Fibroblast of villous mesenchyme (primary cell): ENCODE measurements around the gene UBE2L3. TPM values are rescaled to one million over a fixed set of nuclear protein-coding genes. Genes with fewer than 3 reads are reported as not detected.

ENCODE experiments used
- DNase-seq: peaks from one replicate; pipeline ENCODE4 v3.0.0-alpha.2; 2010; ENCODE audit warnings: low read depth
- H3K4me3 ChIP-seq: 2 replicates; pipeline ENCODE4 v1.5.1; 2011; ENCODE audit warnings: low read depth, mild to moderate bottlenecking, low read length
- small RNA-seq: library from RNA; depleted of rRNA; stranded (forward); fragments of <200 nt; gene quantifications from one replicate; pipeline ENCODE3, GENCODE V24; 2012
- total RNA-seq: library from RNA; depleted of rRNA; stranded (reverse); fragments of >200 nt; gene quantifications from 2 replicates; pipeline ENCODE4 v1.2.3, GENCODE V29; 2012
- TF ChIP-seq, protein P1 (sequence below): IDR thresholded peaks from 2 replicates; pipeline ENCODE4 v1.5.1; 2012; ENCODE audit warnings: low read depth, mild to moderate bottlenecking, low read length; ENCODE audit not compliant: insufficient read depth

The UBE2L3 gene
- total RNA-seq, 1 donor = 56.1 TPM

DNA sequence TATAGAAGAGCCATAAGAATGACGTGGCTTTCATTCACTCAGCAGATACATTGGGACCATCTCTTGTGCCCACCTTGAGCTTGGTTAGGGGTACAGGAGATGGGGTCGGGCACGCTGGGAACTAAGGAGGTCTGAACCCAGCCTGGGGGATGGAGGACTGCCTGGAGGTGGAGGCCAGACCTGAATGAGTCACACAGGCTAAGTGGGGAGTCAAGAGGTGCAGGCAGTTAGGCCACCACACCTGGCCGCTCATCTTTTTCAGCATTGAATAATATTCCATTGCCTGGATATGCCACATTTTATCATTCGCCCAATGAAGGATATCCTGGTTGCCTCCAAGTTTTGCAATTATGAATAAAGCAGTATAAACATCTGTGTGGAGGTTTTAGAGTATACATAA lies 94.5 kb downstream of the UBE2L3 start:
- no peak for DNase-seq
- TF ChIP-seq, protein P1, sequence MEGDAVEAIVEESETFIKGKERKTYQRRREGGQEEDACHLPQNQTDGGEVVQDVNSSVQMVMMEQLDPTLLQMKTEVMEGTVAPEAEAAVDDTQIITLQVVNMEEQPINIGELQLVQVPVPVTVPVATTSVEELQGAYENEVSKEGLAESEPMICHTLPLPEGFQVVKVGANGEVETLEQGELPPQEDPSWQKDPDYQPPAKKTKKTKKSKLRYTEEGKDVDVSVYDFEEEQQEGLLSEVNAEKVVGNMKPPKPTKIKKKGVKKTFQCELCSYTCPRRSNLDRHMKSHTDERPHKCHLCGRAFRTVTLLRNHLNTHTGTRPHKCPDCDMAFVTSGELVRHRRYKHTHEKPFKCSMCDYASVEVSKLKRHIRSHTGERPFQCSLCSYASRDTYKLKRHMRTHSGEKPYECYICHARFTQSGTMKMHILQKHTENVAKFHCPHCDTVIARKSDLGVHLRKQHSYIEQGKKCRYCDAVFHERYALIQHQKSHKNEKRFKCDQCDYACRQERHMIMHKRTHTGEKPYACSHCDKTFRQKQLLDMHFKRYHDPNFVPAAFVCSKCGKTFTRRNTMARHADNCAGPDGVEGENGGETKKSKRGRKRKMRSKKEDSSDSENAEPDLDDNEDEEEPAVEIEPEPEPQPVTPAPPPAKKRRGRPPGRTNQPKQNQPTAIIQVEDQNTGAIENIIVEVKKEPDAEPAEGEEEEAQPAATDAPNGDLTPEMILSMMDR = no peak
- H3K4me3 ChIP-seq = no peak overlapping the region

DNA sequence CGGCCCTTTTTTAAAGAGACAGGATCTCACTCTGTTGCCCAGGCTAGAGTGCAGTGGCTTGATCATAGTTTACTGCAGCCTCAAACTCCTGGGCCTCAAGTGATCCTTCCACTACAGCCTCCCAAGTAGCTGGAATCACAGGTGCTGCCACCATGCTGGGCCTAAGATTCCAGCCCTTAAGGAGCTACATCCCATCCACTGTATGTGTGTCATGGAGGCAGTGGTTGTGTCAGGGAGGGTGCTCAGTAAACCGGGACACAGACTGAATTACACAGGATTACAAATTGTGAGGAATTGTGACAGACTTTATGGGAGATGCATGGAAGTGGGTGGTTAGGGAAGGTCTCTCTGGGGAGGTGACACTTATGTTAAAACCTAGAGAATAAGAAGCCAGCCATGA lies 96.2 kb downstream of the UBE2L3 start:
- H3K4me3 ChIP-seq = no peak overlapping the region
- TF ChIP-seq, protein P1 = no peak
- DNase-seq = no peak

DNA sequence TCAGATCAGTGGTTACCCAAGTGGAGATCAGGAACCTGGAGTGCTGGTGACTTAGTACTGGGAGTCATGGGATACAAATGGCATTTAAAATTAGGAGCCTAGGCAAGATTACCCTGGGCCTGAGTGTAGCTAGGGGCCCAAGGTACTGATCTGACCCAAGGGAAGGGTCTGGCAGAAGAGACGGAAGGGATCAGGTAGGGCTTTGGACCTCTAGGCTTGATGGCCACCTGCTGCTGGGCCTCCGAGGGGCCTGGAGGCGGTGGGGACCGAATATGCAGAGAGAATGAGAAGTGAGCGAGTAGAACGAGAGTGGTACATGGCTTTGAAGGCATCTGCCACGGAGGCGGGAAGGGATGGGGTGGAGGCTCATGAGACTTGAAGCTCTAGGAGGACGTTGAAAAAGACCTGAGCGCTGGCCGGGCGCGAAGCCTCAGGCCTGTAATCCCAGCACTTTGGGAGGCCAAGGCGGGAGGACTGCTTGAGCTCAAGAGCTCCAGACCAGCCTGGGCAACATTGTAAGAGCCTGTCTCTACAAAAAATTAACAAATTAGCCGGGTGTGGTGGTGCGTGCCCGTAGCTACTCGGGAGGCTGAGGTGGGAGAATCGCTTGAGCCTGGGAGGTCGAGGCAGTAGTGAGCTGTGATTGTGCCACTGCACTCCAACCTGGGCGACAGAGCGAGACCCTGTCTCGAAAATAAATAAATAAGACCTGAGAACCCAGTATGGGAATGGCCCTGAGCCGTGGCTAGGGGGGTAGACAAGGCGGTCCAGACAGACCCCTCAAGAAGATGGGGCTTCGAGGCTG lies 97.7 kb downstream of the UBE2L3 start:
- H3K4me3 ChIP-seq = peak overlapping the region; percentile 71
- no peak for DNase-seq
- TF ChIP-seq, protein P1 = no peak

- H3K4me3 ChIP-seq = peak overlapping the region; percentile 71
- TF ChIP-seq, protein P1 = no peak
- DNase-seq = no peak
These were observed 99.3 kb downstream of the UBE2L3 start for GRCh38 chr22:21666786-21667185.

DNA sequence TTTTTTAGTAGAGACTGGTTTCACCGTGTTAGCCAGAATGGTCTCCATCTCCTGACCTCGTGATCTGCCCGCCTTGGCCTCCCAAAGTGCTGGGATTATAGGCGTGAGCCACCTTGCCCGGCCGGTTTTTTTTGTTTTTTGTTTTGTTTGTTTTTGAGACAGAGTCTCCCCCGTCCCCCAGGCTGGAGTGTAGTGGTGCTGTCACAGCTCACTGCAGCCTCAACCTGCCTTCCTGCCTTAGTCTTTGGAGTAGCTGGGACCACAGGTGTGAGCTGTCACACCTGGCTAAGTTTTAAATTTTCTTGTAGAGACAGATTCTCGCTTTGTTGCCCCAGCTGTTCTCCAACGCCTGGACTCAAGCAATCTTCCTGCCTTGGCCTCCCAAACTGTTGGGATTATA lies 101.5 kb downstream of the UBE2L3 start:
- no peak for DNase-seq
- TF ChIP-seq, protein P1 = no peak
- no peak overlapping the region for H3K4me3 ChIP-seq

- no peak for DNase-seq
- TF ChIP-seq, protein P1 = no peak
- no peak overlapping the region for H3K4me3 ChIP-seq
These were observed 104.7 kb downstream of the UBE2L3 start for GRCh38 chr22:21672107-21672629.

Small RNAs within 50 kb of the gene (small RNA-seq; reads per million reads assigned to genes)
- 8.3 reads per million, percentile 88 among the genes with 10 or more reads in this experiment for gene MIR301B
- gene RF00492 = not detected
- not detected for gene RN7SKP221

Other genes with a start within 250 kb of the UBE2L3 start
- under 0.01 and 0.32 TPM in 2 replicates for gene RIMBP3B, start 184.0 kb upstream of the UBE2L3 start, total RNA-seq
- 2.9 and 3.0 TPM in 2 replicates for gene HIC2, start 150.3 kb upstream of the UBE2L3 start, total RNA-seq
- 0.97 and 1.7 TPM in 2 replicates for gene TMEM191C, start 100.3 kb upstream of the UBE2L3 start, total RNA-seq
- 0.43 and 0.64 TPM in 2 replicates for gene RIMBP3C, start 16.3 kb upstream of the UBE2L3 start, total RNA-seq
- 19.0 and 27.1 TPM in 2 replicates for gene YDJC, start 62.3 kb downstream of the UBE2L3 start, total RNA-seq
- 0.32 and 0.43 TPM in 2 replicates for gene CCDC116, start 65.0 kb downstream of the UBE2L3 start, total RNA-seq
- gene SDF2L1, start 74.6 kb downstream of the UBE2L3 start, total RNA-seq = 22.0 and 27.7 TPM in 2 replicates
- gene PPIL2, start 98.3 kb downstream of the UBE2L3 start, total RNA-seq = 26.8 and 32.2 TPM in 2 replicates
- under 0.01 TPM in 2 replicates for gene YPEL1, start 168.1 kb downstream of the UBE2L3 start, total RNA-seq